IMR-90 (cell line): ENCODE data around the gene ARSB. TPM values are rescaled to one million over a fixed set of nuclear protein-coding genes. Genes with fewer than 3 reads are reported as not detected.

Source experiments
- ATAC-seq: fragments of 200-7000 bp; cut with Tn5 transposase; 2 replicates; pipeline ENCODE4 v1.9.1; 2020; ENCODE audit warnings: low read depth, mild to moderate bottlenecking, moderate library complexity
- BruUV-seq: library from RNA; stranded (reverse); fragments of 400-500 nt; replicated peaks from 2 replicates; lab custom pipeline; 2021; lab: Mats Ljungman, UMichigan
- CTCF ChIA-PET: fragments of 300-600 bp; formaldehyde crosslinking; extraction: SDS; loops from one replicate; lab custom pipeline; 2021; ENCODE audit warnings: antibody characterized with exemption; lab: Yijun Ruan, JAX
- POLR2A ChIA-PET: fragments of 300-600 bp; sonication (Branson Sonifier 250); formaldehyde crosslinking; loops from one replicate; lab custom pipeline; 2022; ENCODE audit warnings: antibody characterized with exemption; ENCODE audit not compliant: unreplicated experiment; lab: Charles Lee
- DNase-seq: peaks from one replicate; pipeline ENCODE4 v3.0.0; 2013
- H2AFZ ChIP-seq: replicated peaks from 2 replicates; pipeline ENCODE3; 2013; ENCODE audit warnings: low read length, mild to moderate bottlenecking; ENCODE audit not compliant: poor library complexity
- H2AK5ac ChIP-seq: 2 replicates; pipeline ENCODE4 v1.6.1; 2013; ENCODE audit warnings: low read depth, low read length, inconsistent platforms
- H2AK9ac ChIP-seq: replicated peaks from 2 replicates; pipeline ENCODE3; 2013; ENCODE audit warnings: mild to moderate bottlenecking, low read depth, low read length, moderate library complexity; ENCODE audit not compliant: poor library complexity
- H2BK120ac ChIP-seq: 2 replicates; pipeline ENCODE4 v1.6.1; 2013; ENCODE audit warnings: low read depth, low read length, inconsistent platforms
- H2BK15ac ChIP-seq: 3 replicates; pipeline ENCODE4 v1.6.1; 2013; ENCODE audit warnings: low read depth, low read length, inconsistent platforms
- H2BK20ac ChIP-seq: 2 replicates; pipeline ENCODE4 v1.6.1; 2013; ENCODE audit warnings: low read depth, mild to moderate bottlenecking, inconsistent platforms, low read length, moderate library complexity
- H2BK5ac ChIP-seq: 2 replicates; pipeline ENCODE4 v1.6.1; 2013; ENCODE audit warnings: mild to moderate bottlenecking, low read depth, low read length, inconsistent platforms; ENCODE audit not compliant: poor library complexity, severe bottlenecking
- H3K14ac ChIP-seq: replicated peaks from 2 replicates; pipeline ENCODE4 v1.6.1; 2013; ENCODE audit warnings: low read depth, low read length, inconsistent platforms
- H3K18ac ChIP-seq: 2 replicates; pipeline ENCODE4 v1.6.1; 2013; ENCODE audit warnings: low read depth, low read length, control low read depth
- H3K23ac ChIP-seq: 2 replicates; pipeline ENCODE4 v1.6.1; 2013; ENCODE audit warnings: low read depth, low read length, inconsistent platforms
- H3K27ac ChIP-seq: 2 replicates; pipeline ENCODE4 v1.5.1; 2013; ENCODE audit warnings: mild to moderate bottlenecking, control low read depth, low read length; ENCODE audit not compliant: insufficient read depth
- H3K27me3 ChIP-seq: 2 replicates; pipeline ENCODE4 v1.6.1; 2013; ENCODE audit warnings: low read length; ENCODE audit not compliant: control insufficient read depth, insufficient read depth
- H3K36me3 ChIP-seq: 2 replicates; pipeline ENCODE4 v1.6.1; 2013; ENCODE audit warnings: low read length, mixed read lengths; ENCODE audit not compliant: control insufficient read depth, insufficient read depth
- H3K4ac ChIP-seq: 2 replicates; pipeline ENCODE4 v1.6.1; 2013; ENCODE audit warnings: low read depth, low read length, inconsistent platforms
- H3K4me1 ChIP-seq: 2 replicates; pipeline ENCODE4 v1.6.1; 2013; ENCODE audit warnings: low read length, mixed read lengths; ENCODE audit not compliant: control insufficient read depth, insufficient read depth
- H3K4me2 ChIP-seq: 2 replicates; pipeline ENCODE4 v1.6.1; 2013; ENCODE audit warnings: low read depth, mild to moderate bottlenecking, control low read depth, low read length, moderate library complexity
- H3K4me3 ChIP-seq: 2 replicates; pipeline ENCODE4 v1.5.1; 2013; ENCODE audit warnings: low read depth, mild to moderate bottlenecking, control low read depth, low read length, moderate library complexity; ENCODE audit not compliant: insufficient read depth
- H3K56ac ChIP-seq: 2 replicates; pipeline ENCODE4 v1.6.1; 2013; ENCODE audit warnings: low read length, inconsistent platforms; ENCODE audit not compliant: insufficient read depth; ENCODE audit errors: extremely low read depth
- H3K79me1 ChIP-seq, 2 experiments: 2 replicates each; pipeline ENCODE4 v1.6.1; 2013; ENCODE audit warnings: low read length in 2 of 2, inconsistent platforms in 1 of 2, low read depth in 1 of 2
- H3K9ac ChIP-seq: 2 replicates; pipeline ENCODE4 v1.6.1; 2013; ENCODE audit warnings: low read depth, low read length, control low read depth
- H3K9me1 ChIP-seq: 2 replicates; pipeline ENCODE4 v1.6.1; 2013; ENCODE audit warnings: low read length, inconsistent platforms; ENCODE audit not compliant: insufficient read depth
- H3K9me3 ChIP-seq: 2 replicates; pipeline ENCODE4 v1.6.1; 2013; ENCODE audit warnings: low read length; ENCODE audit not compliant: control insufficient read depth, insufficient read depth
- H4K20me1 ChIP-seq: 2 replicates; pipeline ENCODE4 v1.6.1; 2013; ENCODE audit warnings: low read length, inconsistent platforms; ENCODE audit not compliant: insufficient read depth
- H4K5ac ChIP-seq: 2 replicates; pipeline ENCODE4 v1.6.1; 2013; ENCODE audit warnings: mild to moderate bottlenecking, low read depth, low read length, control low read depth
- H4K8ac ChIP-seq, 2 experiments: 2 replicates each; pipeline ENCODE4 v1.6.1; 2013; ENCODE audit warnings: low read depth in 2 of 2, low read length in 2 of 2, control low read depth in 1 of 2, inconsistent platforms in 1 of 2
- H4K91ac ChIP-seq: 2 replicates; pipeline ENCODE4 v1.6.1; 2013; ENCODE audit warnings: low read depth, low read length, inconsistent platforms; ENCODE audit not compliant: insufficient read depth
- BHLHE40 ChIP-seq: fragments of 150-350 bp; IDR thresholded peaks from 2 replicates; pipeline ENCODE4 v1.6.1; 2016; ENCODE audit warnings: mild to moderate bottlenecking, low read depth, low read length
- CEBPB ChIP-seq: IDR thresholded peaks from 2 replicates; pipeline ENCODE4 v1.6.1; 2012; ENCODE audit warnings: low read depth, low read length, improper control_type of control experiment
- CHD1 ChIP-seq: IDR thresholded peaks from 2 replicates; pipeline ENCODE4 v1.6.1; 2012; ENCODE audit warnings: low read depth, low read length, improper control_type of control experiment
- CTCF ChIP-seq: conservative IDR thresholded peaks from 2 replicates; pipeline ENCODE4 v1.5.1; 2012; ENCODE audit warnings: mild to moderate bottlenecking, low read depth, low read length, improper control_type of control experiment
- FOS ChIP-seq: fragments of 150-350 bp; IDR thresholded peaks from 2 replicates; pipeline ENCODE4 v1.6.1; 2016; ENCODE audit warnings: low read depth, low read length
- MAZ ChIP-seq: IDR thresholded peaks from 2 replicates; pipeline ENCODE4 v1.6.1; 2012; ENCODE audit warnings: low read depth, mild to moderate bottlenecking, low read length, improper control_type of control experiment, moderate library complexity, borderline replicate concordance
- MXI1 ChIP-seq: IDR thresholded peaks from 2 replicates; pipeline ENCODE4 v1.6.1; 2012; ENCODE audit warnings: low read depth, mild to moderate bottlenecking, low read length, moderate library complexity, borderline replicate concordance
- POLR2A ChIP-seq: IDR thresholded peaks from 2 replicates; pipeline ENCODE4 v1.6.1; 2012; ENCODE audit warnings: mild to moderate bottlenecking, low read depth, low read length
- RAD21 ChIP-seq: IDR thresholded peaks from 2 replicates; pipeline ENCODE4 v1.6.1; 2012; ENCODE audit warnings: low read length, improper control_type of control experiment
- RCOR1 ChIP-seq: IDR thresholded peaks from 2 replicates; pipeline ENCODE4 v1.6.1; 2012; ENCODE audit warnings: mild to moderate bottlenecking, low read length, improper control_type of control experiment; ENCODE audit not compliant: insufficient replicate concordance
- RFX5 ChIP-seq: IDR thresholded peaks from 2 replicates; pipeline ENCODE4 v1.8.0; 2012; ENCODE audit warnings: low read depth, mild to moderate bottlenecking, low read length, moderate library complexity
- SMC3 ChIP-seq: fragments of 150-350 bp; IDR thresholded peaks from 2 replicates; pipeline ENCODE4 v1.6.1; 2016; ENCODE audit warnings: low read depth, mild to moderate bottlenecking, antibody characterized with exemption, low read length, moderate library complexity
- USF2 ChIP-seq: fragments of 150-350 bp; IDR thresholded peaks from 2 replicates; pipeline ENCODE4 v1.6.1; 2017; ENCODE audit warnings: mild to moderate bottlenecking, antibody characterized with exemption, low read length, low read depth
- WGBS, 2 experiments: methylation state at CpG; one replicate each; pipeline versions ENCODE4 v1.1.5 to v1.1.7; 2013; ENCODE audit warnings: missing lambda C conversion rate in 2 of 2; ENCODE audit not compliant: insufficient read length in 1 of 2; ENCODE audit errors: extremely low coverage in 2 of 2; 5-methylcytosine and 5-hydroxymethylcytosine counted together
- dilution Hi-C: fragments of 300-500 bp; cut with HindIII; formaldehyde crosslinking; loops from one replicate; pipeline ENCODE4 v1.14.3; 2018; ENCODE audit warnings: low sequenced_read_pairs; ENCODE audit not compliant: unreplicated experiment
- in situ Hi-C: fragments of 300-500 bp; cut with MboI; formaldehyde crosslinking; loops from 3 replicates; pipeline ENCODE4 v1.14.3; 2019; ENCODE audit warnings: low sequenced_read_pairs, inconsistent platforms, mixed read lengths
- intact Hi-C: fragments of 100-400 bp; cut with micrococcal nuclease; formaldehyde crosslinking; loops from 2 replicates; pipeline ENCODE4 v1.10.0; 2022
- polyA plus RNA-seq, 3 experiments: library from polyadenylated mRNA; depleted of rRNA; stranded (reverse); fragments of >200 nt; gene quantifications; 2 replicates each; pipeline ENCODE4 v1.2.3, GENCODE V29; 2012; ENCODE audit warnings: low replicate concordance in 1 of 3
- total RNA-seq: library from RNA; depleted of rRNA; stranded (reverse); fragments of >200 nt; gene quantifications from 2 replicates; pipeline ENCODE4 v1.2.3, GENCODE V29; 2012
- TF ChIP-seq, protein P1 (sequence below): fragments of 150-350 bp; IDR thresholded peaks from 2 replicates; pipeline ENCODE4 v1.6.1; 2016; ENCODE audit warnings: low read depth, mild to moderate bottlenecking, low read length, moderate library complexity, borderline replicate concordance

ARSB gene
- total and polyA plus RNA-seq, 2 of the 4 experiments (the other 2 are of a cell fraction), result 16.0 to 16.3 TPM

GRCh38 chr5:78907255-78907891, 77.7 kb downstream of the ARSB start:
- H3K9ac ChIP-seq, result peak overlapping the region; percentile 16; the same call in 1 of the 2 replicates
- H3K4ac ChIP-seq, result peak overlapping the region; percentile 89
- no peak overlapping the region for H3K4me3 ChIP-seq
- peak overlapping the region; percentile 83 for H4K91ac ChIP-seq
- peaks cover under 1 to 5% of the 10 kb centered on the region in 2 experiments; a peak in 2 of 4 replicates for H3K79me1 ChIP-seq
- no peaks in the 10 kb centered on the region for H3K9me3 ChIP-seq
- H3K27me3 ChIP-seq, result no peaks in the 10 kb centered on the region
- WGBS, 2 experiments, result 0% methylated on average over 5 of the region's 11 CpGs; no CpG with 5 or more reads in 1 of the 2 experiments
- H3K23ac ChIP-seq, result peak overlapping the region; percentile 71; the same call in 1 of the 2 replicates
- peak overlapping the region; percentile 97; the same call in 2 of the 3 replicates for H2BK15ac ChIP-seq
- peak overlapping the region; percentile 98 for H3K27ac ChIP-seq
- H2BK20ac ChIP-seq, result peak overlapping the region; percentile 91
- intact Hi-C loops, result loop anchor here (5.0 kb wide), 3 partner anchors 400 to 1175 kb away; no protein-coding TSS in a partner anchor
- in situ Hi-C loops, result no loop called here
- peaks cover 8% of the 10 kb centered on the region; the same call in 1 of the 2 replicates for H3K9me1 ChIP-seq
- H2AK5ac ChIP-seq, result peak overlapping the region; percentile 92
- ChIA-PET POLR2A (interaction anchor here (0.6 to 0.8 kb wide), 2 partner anchors 127 to 377 kb away, joined by 3 to 19 read pairs; no protein-coding TSS in a partner anchor), CTCF (interaction anchor here (0.6 to 1.5 kb wide), 5 partner anchors 58 to 428 kb away, joined by 3 read pairs; no protein-coding TSS in a partner anchor)
- H2AK9ac ChIP-seq, result no peak overlapping the region
- ATAC-seq (peak; percentile 68), DNase-seq (peak; percentile 99)
- H2BK5ac ChIP-seq, result peak overlapping the region; percentile 94
- BruUV-seq, result no TSS peak
- H3K36me3 ChIP-seq, result no peaks in the 10 kb centered on the region
- peak overlapping the region; percentile 82 for H4K5ac ChIP-seq
- H2AFZ ChIP-seq, result peak overlapping the region; percentile 45
- peak overlapping the region; percentile 87 to 92 for H4K8ac ChIP-seq
- H3K56ac ChIP-seq, result peak overlapping the region; percentile 85
- dilution Hi-C loops, result no loop called here
- H4K20me1 ChIP-seq, result peaks cover 4% of the 10 kb centered on the region
- peak overlapping the region; percentile 90 for H3K18ac ChIP-seq
- peak overlapping the region; percentile 66 for H3K14ac ChIP-seq
- peak overlapping the region; percentile 93 for H2BK120ac ChIP-seq
- peak overlapping the region; percentile 58 for H3K4me2 ChIP-seq
- peaks cover 21% of the 10 kb centered on the region for H3K4me1 ChIP-seq
- TF ChIP-seq RFX5 (no peak), POLR2A (no peak), CHD1 (no peak), CTCF (no peak), FOS (peak; percentile 59; the same call in 1 of the 2 replicates), MAZ (no peak), RAD21 (no peak), RCOR1 (peak; percentile 81), USF2 (no peak), CEBPB (peak; percentile 80), SMC3 (no peak), MXI1 (0 out of 2 replicates have a peak, but pooled peaks have one; percentile 14), BHLHE40 (0 out of 2 replicates have a peak, but pooled peaks have one; percentile 28)
- TF ChIP-seq, protein P1, sequence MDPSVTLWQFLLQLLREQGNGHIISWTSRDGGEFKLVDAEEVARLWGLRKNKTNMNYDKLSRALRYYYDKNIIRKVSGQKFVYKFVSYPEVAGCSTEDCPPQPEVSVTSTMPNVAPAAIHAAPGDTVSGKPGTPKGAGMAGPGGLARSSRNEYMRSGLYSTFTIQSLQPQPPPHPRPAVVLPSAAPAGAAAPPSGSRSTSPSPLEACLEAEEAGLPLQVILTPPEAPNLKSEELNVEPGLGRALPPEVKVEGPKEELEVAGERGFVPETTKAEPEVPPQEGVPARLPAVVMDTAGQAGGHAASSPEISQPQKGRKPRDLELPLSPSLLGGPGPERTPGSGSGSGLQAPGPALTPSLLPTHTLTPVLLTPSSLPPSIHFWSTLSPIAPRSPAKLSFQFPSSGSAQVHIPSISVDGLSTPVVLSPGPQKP, result no peak
